ENCODE measurements around the gene UNC45A. TPM values are rescaled to one million over a fixed set of nuclear protein-coding genes. Genes with fewer than 3 reads are reported as not detected.

The UNC45A gene
- total and polyA plus RNA-seq, 2 of the 4 experiments (the other 2 are of a cell fraction): 68.9 to 100 TPM

DNA sequence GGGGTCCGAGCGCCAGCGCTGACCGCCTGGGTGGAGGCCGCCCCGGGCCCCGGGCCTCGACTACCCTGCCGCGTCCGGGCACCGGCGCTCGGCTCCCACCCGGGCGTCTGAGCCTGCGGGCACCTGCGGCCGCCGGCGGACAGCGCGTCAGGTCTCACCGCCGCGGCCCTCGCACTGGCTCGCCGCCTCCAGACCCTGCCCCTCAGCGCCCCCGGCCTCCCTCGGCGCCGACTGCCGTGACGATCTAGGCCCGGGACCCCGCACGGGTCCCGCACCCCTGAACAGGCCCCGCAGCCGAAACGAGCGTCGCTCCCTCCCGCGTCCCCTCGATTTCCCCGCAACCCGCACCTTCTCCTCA, 59.0 kb downstream of the UNC45A start:
- no peak for DNase-seq
- CTCF ChIA-PET: no interaction called here

More for the DNA sequence above, 59.0 kb downstream of the UNC45A start:
- dilution Hi-C loops (cut with HindIII; ENCODE audit: low sequenced_read_pairs, unreplicated experiment) (no loop called here), intact Hi-C loops (cut with micrococcal nuclease) (loop anchor here (2.0 kb wide), 1 partner anchor 37 kb away; no protein-coding TSS in a partner anchor), in situ Hi-C loops (cut with MboI; ENCODE audit: low sequenced_read_pairs) (loop anchor here (25.0 kb wide), 2 partner anchors 1818 to 1993 kb away; no protein-coding TSS in a partner anchor)
- TF ChIP-seq, protein P1, sequence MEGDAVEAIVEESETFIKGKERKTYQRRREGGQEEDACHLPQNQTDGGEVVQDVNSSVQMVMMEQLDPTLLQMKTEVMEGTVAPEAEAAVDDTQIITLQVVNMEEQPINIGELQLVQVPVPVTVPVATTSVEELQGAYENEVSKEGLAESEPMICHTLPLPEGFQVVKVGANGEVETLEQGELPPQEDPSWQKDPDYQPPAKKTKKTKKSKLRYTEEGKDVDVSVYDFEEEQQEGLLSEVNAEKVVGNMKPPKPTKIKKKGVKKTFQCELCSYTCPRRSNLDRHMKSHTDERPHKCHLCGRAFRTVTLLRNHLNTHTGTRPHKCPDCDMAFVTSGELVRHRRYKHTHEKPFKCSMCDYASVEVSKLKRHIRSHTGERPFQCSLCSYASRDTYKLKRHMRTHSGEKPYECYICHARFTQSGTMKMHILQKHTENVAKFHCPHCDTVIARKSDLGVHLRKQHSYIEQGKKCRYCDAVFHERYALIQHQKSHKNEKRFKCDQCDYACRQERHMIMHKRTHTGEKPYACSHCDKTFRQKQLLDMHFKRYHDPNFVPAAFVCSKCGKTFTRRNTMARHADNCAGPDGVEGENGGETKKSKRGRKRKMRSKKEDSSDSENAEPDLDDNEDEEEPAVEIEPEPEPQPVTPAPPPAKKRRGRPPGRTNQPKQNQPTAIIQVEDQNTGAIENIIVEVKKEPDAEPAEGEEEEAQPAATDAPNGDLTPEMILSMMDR (conservative IDR thresholded peaks at IDR 0.05; ENCODE audit: low read depth, low read length): no peak
- TF ChIP-seq RCOR1 (IDR thresholded peaks at IDR 0.05; ENCODE audit: insufficient replicate concordance, low read length) (no peak), MAFK (IDR thresholded peaks at IDR 0.05; ENCODE audit: low read depth, low read length) (no peak)
- TF ChIP-seq, protein P2, sequence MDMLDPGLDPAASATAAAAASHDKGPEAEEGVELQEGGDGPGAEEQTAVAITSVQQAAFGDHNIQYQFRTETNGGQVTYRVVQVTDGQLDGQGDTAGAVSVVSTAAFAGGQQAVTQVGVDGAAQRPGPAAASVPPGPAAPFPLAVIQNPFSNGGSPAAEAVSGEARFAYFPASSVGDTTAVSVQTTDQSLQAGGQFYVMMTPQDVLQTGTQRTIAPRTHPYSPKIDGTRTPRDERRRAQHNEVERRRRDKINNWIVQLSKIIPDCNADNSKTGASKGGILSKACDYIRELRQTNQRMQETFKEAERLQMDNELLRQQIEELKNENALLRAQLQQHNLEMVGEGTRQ (IDR thresholded peaks at IDR 0.05; ENCODE audit: low read depth, low read length): no peak
- Histone ChIP-seq H3K27ac (ENCODE audit: insufficient read depth, low read length) (peak overlapping the region; percentile 72; the same call in 1 of the 2 replicates), H3K18ac (ENCODE audit: low read depth, low read length) (no peak overlapping the region), H3K4me2 (ENCODE audit: low read depth, low read length) (peak overlapping the region; percentile 93), H3K4ac (ENCODE audit: low read depth, low read length) (peak overlapping the region; percentile 90), H3K79me1 (ENCODE audit: low read depth in 1 of 2, low read length in 2 of 2) (peaks cover 5 to 14% of the 10 kb centered on the region in 2 experiments; a peak in 3 of 4 replicates), H2BK20ac (ENCODE audit: low read depth, low read length) (no peak overlapping the region), H2AK9ac (replicated peaks; ENCODE audit: low read depth, low read length, poor library complexity) (peak overlapping the region; percentile 52), H3K36me3 (ENCODE audit: control insufficient read depth, insufficient read depth, low read length) (peaks cover 6% of the 10 kb centered on the region), H4K91ac (ENCODE audit: insufficient read depth, low read depth, low read length) (peak overlapping the region; percentile 89), H2BK15ac (ENCODE audit: low read depth, low read length) (no peak overlapping the region), H3K9me3 (ENCODE audit: control insufficient read depth, insufficient read depth, low read length) (no peaks in the 10 kb centered on the region), H3K23ac (ENCODE audit: low read depth, low read length) (peak overlapping the region; percentile 81; the same call in 1 of the 2 replicates), H2AFZ (replicated peaks; ENCODE audit: low read length, poor library complexity) (peak overlapping the region; percentile 99), H3K9ac (ENCODE audit: low read depth, low read length) (peak overlapping the region; percentile 88), H2BK5ac (ENCODE audit: low read depth, low read length, poor library complexity, severe bottlenecking) (peak overlapping the region; percentile 83), H2BK120ac (ENCODE audit: low read depth, low read length) (peak overlapping the region; percentile 70), H4K8ac (ENCODE audit: low read depth in 2 of 2, low read length in 2 of 2) (peak overlapping the region; percentile 54 to 64; a peak in 2 of 4 replicates), H3K27me3 (ENCODE audit: control insufficient read depth, insufficient read depth, low read length) (no peaks in the 10 kb centered on the region), H2AK5ac (ENCODE audit: low read depth, low read length) (peak overlapping the region; percentile 75; the same call in 1 of the 2 replicates), H3K56ac (ENCODE audit: extremely low read depth, insufficient read depth, low read length) (peak overlapping the region; percentile 66), H3K9me1 (ENCODE audit: insufficient read depth, low read length) (peaks cover 2% of the 10 kb centered on the region; the same call in 1 of the 2 replicates), H3K4me3 (ENCODE audit: insufficient read depth, low read depth, low read length) (peak overlapping the region; percentile 96), H3K14ac (replicated peaks; ENCODE audit: low read depth, low read length) (peak overlapping the region; percentile 83), H4K20me1 (ENCODE audit: insufficient read depth, low read length) (no peaks in the 10 kb centered on the region), H3K4me1 (ENCODE audit: control insufficient read depth, insufficient read depth, low read length) (no peaks in the 10 kb centered on the region), H4K5ac (ENCODE audit: low read depth, low read length) (no peak overlapping the region; the same call in 1 of the 2 replicates)
- no TSS peak for BruUV-seq (replicated peaks)
- ATAC-seq (ENCODE audit: low read depth): peak; percentile 21
- POLR2A ChIA-PET (ENCODE audit: unreplicated experiment): interaction anchor here (0.5 kb wide), 1 partner anchor 282 kb away, joined by 8 read pairs; no protein-coding TSS in a partner anchor
- WGBS, 2 experiments (ENCODE audit: extremely low coverage in 2 of 2, insufficient read length in 1 of 2): 0% methylated on average over 36 of the region's 50 CpGs; no CpG with 5 or more reads in 1 of the 2 experiments

Measured in IMR-90 (cell line).